HTR-8/SVneo (cell line): ENCODE measurements around the gene CHRDL2.

Experiments
- DNase-seq: peaks from one replicate; pipeline ENCODE4 v3.0.0; 2011; ENCODE audit warnings: low spot score, mixed read lengths; ENCODE audit not compliant: insufficient read length
- FAIRE-seq: peaks from 2 replicates; lab custom pipeline; 2011; peaks lifted over from hg19 to GRCh38; lab: Jason Lieb, UNC

Gene CHRDL2

GRCh38 chr11:74717221-74717969 is 13.8 kb downstream of the CHRDL2 start:
- no peak for FAIRE-seq
- DNase-seq, result no peak

GRCh38 chr11:74714904-74715303 is 16.3 kb downstream of the CHRDL2 start:
- FAIRE-seq, result no peak
- no peak for DNase-seq

- DNase-seq (no peak), FAIRE-seq (no peak)
These were observed 17.5 kb downstream of the CHRDL2 start for GRCh38 chr11:74713686-74714085.

GRCh38 chr11:74710281-74710938 is 20.8 kb downstream of the CHRDL2 start:
- FAIRE-seq, result no peak
- DNase-seq, result no peak

GRCh38 chr11:74709175-74709574 is 22.1 kb downstream of the CHRDL2 start:
- no peak for FAIRE-seq
- no peak for DNase-seq

- FAIRE-seq, result no peak
- DNase-seq, result no peak
These were observed 23.4 kb downstream of the CHRDL2 start for GRCh38 chr11:74707602-74708510.

GRCh38 chr11:74707182-74707581 is 24.0 kb downstream of the CHRDL2 start:
- no peak for FAIRE-seq
- no peak for DNase-seq

- DNase-seq, result no peak
- peak; percentile 49 for FAIRE-seq
These were observed 28.0 kb downstream of the CHRDL2 start for GRCh38 chr11:74703211-74703610.

- peak; percentile 57 for FAIRE-seq
- DNase-seq, result peak; percentile 88
These were observed 28.7 kb downstream of the CHRDL2 start for GRCh38 chr11:74702383-74703007.

GRCh38 chr11:74701351-74701750 is 29.9 kb downstream of the CHRDL2 start:
- FAIRE-seq (no peak), DNase-seq (no peak)

GRCh38 chr11:74699615-74700396 is 31.4 kb downstream of the CHRDL2 start:
- DNase-seq, result no peak
- FAIRE-seq, result no peak

GRCh38 chr11:74697722-74698121 is 33.5 kb downstream of the CHRDL2 start:
- FAIRE-seq, result no peak

GRCh38 chr11:74696939-74697675 is 34.1 kb downstream of the CHRDL2 start:
- FAIRE-seq (peak; percentile 84), DNase-seq (peak; percentile 83)

More at GRCh38 chr11:74697722-74698121, 33.5 kb downstream of the CHRDL2 start:
- no peak for DNase-seq

- DNase-seq, result no peak
- FAIRE-seq, result no peak
These were observed 34.7 kb downstream of the CHRDL2 start for GRCh38 chr11:74696500-74696899.

GRCh38 chr11:74695705-74696280 is 35.4 kb downstream of the CHRDL2 start:
- FAIRE-seq, result peak; percentile 4
- DNase-seq, result no peak

- FAIRE-seq (peak; percentile 26), DNase-seq (no peak)
These were observed 36.9 kb downstream of the CHRDL2 start for GRCh38 chr11:74694136-74694930.

- DNase-seq, result no peak
- FAIRE-seq, result no peak
These were observed 37.7 kb downstream of the CHRDL2 start for GRCh38 chr11:74693531-74693930.

GRCh38 chr11:74691755-74692154 is 39.5 kb downstream of the CHRDL2 start:
- DNase-seq (no peak), FAIRE-seq (no peak)
